ENCODE results near the gene PCDH1.

PCDH1 gene

GRCh38 chr5:141872496-141873356, 5.5 kb downstream of the PCDH1 start:
- no peak for DNase-seq

GRCh38 chr5:141871870-141872269, 6.3 kb downstream of the PCDH1 start:
- DNase-seq = no peak

GRCh38 chr5:141870871-141871270, 7.3 kb downstream of the PCDH1 start:
- DNase-seq = no peak

- DNase-seq = no peak
These were observed 8.0 kb downstream of the PCDH1 start for GRCh38 chr5:141870228-141870627.

GRCh38 chr5:141869514-141869913, 8.7 kb downstream of the PCDH1 start:
- DNase-seq = no peak

GRCh38 chr5:141869040-141869439, 9.2 kb downstream of the PCDH1 start:
- DNase-seq = no peak

GRCh38 chr5:141868541-141868940, 9.7 kb downstream of the PCDH1 start:
- no peak for DNase-seq

- DNase-seq = no peak
These were observed 10.6 kb downstream of the PCDH1 start for GRCh38 chr5:141867651-141868050.

- DNase-seq = no peak
These were observed 11.1 kb downstream of the PCDH1 start for GRCh38 chr5:141867139-141867538.

GRCh38 chr5:141866096-141866495, 12.1 kb downstream of the PCDH1 start:
- DNase-seq = no peak

GRCh38 chr5:141865406-141865805, 12.8 kb downstream of the PCDH1 start:
- DNase-seq = no peak

GRCh38 chr5:141864371-141865370, 13.5 kb downstream of the PCDH1 start:
- DNase-seq = no peak

GRCh38 chr5:141863569-141864178, 14.5 kb downstream of the PCDH1 start:
- no peak for DNase-seq

- no peak for DNase-seq
These were observed 15.2 kb downstream of the PCDH1 start for GRCh38 chr5:141862936-141863543.

- no peak for DNase-seq
These were observed 17.0 kb downstream of the PCDH1 start for GRCh38 chr5:141861194-141861593.

- no peak for DNase-seq
These were observed 20.0 kb downstream of the PCDH1 start for GRCh38 chr5:141858079-141858765.

GRCh38 chr5:141857226-141857625, 21.0 kb downstream of the PCDH1 start:
- DNase-seq = no peak

- DNase-seq = no peak
These were observed 22.0 kb downstream of the PCDH1 start for GRCh38 chr5:141856037-141856790.

- DNase-seq = no peak
These were observed 22.8 kb downstream of the PCDH1 start for GRCh38 chr5:141855265-141856036.

- DNase-seq = no peak
These were observed 24.1 kb downstream of the PCDH1 start for GRCh38 chr5:141853895-141854626.

Data from stimulated activated CD8-positive, alpha-beta memory T cell treated with anti-CD3 and anti-CD28 coated beads, Interleukin-4, amount 100 ng/mL, for 48 hours (primary cell).